ENCODE data around the gene TBATA. TPM values are rescaled to one million over a fixed set of nuclear protein-coding genes. Genes with fewer than 3 reads are reported as not detected.
A peak's percentile ranks its signal among the peaks of the same experiment; 100 is the strongest.

The TBATA gene
- total RNA-seq, 1 donor from 2014 or later: not detected

DNA sequence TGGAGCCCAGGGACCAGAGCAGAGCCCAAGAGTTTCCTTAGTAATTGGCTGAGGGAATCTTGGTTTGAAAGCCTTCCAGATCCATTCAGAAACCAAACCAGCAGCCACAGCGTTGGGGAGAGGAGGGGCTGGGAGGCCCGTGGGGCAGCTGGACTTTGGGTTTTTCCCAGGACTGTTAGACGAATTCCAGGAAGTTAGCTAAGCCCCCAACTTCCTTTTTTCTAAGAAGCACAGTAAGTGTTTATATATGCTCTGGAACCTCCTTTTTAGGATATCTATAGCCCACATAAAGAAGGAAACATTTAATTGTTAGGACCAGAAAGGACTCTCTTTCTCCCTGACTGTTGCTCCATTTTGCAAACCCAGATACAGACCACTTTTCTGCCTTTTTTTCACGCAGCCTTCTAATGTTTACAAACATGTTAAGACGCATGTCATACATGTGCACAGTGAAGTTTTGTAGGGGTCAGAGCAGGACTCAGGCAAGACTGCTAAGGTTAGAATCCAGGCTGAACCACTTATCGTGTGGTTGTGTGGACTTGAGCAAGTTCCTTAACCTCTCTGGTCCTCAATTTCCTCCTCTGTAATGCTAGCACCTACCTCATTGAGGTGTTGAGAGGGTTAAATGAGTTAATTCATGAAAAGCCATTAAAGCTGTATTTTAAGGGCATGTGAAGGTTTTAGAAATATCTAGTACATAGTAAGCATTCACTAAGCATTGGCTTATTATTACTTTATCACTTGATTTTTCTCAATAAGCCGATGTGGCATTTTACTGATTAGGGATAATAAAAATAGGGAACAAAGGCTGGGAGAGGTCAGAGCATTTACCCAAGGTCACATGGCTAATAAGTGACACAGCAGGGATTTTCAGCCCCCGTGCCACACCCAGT is 42.4 kb downstream of the TBATA start:
- peak; percentile 92 for DNase-seq

DNA sequence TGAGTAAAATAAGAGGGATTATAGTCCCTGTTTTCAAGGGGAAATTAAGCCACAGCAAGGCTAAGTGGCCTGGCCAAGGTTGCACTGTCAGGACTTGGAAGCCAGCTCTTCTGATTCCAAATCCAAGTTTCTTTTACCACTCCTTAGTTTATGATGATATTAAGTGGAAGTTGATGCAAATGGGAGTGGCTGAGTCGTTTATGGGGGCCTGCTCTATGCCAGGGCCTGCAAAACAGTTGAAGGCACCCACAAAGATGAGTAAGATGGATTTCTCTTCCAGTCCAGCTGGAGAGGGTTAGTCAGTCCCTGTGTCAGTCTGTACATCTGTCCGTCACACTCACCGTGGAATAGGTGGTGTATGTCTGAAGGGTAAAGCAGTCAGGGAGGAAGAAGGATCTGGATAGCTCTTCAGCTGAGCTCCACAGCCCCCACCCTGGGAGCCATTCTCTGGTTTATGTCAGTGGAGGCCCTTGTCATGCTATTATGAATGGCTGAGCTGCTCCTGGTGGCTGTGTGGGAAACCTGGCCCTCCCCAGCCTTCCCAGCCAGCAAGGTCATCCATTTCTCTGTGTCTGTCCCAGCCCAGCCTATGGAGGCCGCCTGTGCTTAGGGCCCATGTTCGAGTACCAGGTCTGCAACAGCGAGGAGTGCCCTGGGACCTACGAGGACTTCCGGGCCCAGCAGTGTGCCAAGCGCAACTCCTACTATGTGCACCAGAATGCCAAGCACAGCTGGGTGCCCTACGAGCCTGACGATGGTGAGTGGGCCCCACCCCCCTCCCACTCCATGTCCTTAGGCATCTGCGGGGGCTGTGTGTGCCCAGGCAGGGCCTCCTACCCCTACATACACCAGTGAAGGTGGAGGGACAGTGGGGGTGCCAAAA is 44.5 kb downstream of the TBATA start:
- DNase-seq: no peak

DNA sequence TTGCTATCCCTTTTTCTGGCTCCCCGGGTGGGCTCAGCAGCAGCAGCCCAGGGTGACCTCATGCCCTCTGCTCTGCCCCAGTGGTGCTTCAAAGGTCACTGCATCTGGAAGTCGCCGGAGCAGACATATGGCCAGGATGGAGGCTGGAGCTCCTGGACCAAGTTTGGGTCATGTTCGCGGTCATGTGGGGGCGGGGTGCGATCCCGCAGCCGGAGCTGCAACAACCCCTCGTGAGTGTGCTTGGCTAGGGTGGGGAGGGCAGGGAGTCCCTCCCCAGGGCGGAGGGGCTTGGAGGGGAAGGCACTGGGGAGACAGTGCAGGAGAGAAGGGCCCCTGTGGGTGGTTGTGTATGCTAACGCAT is 46.4 kb downstream of the TBATA start:
- DNase-seq: no peak

DNA sequence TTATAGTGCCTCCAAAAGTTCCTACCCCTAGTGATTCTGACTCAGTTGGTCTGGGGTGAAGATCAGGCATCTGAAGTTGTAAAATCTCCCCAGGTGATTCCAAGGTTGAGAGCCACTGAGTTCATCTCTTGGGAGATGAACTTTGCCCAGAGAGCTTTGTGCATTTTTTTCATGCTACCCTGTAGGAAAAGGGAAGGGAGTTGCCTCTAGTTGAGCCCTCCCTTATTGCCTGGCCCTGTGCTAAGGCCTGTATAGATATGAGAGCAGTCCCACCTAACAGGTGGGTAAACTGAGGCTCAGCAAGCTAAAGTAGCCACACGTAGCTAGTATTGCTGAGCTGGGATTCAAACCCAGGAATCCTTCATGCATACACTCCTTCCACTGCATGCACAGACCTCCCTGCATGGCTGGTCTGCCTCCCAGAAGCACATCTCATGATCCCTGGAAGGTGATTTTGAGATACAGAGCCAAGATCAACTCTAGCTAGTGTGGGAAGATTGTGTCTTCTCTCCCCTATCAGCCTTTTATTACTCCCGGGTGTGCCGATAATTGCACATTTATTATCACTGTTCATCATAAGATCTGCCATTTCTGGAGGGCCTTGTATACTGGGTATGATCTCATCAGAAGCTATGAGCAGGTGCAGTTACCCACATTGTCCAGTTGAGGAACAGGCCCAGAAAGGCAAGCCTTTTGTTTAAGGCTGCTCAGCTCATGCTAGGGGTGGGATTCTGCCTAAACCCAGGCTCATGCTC is 47.0 kb downstream of the TBATA start:
- no peak for DNase-seq

DNA sequence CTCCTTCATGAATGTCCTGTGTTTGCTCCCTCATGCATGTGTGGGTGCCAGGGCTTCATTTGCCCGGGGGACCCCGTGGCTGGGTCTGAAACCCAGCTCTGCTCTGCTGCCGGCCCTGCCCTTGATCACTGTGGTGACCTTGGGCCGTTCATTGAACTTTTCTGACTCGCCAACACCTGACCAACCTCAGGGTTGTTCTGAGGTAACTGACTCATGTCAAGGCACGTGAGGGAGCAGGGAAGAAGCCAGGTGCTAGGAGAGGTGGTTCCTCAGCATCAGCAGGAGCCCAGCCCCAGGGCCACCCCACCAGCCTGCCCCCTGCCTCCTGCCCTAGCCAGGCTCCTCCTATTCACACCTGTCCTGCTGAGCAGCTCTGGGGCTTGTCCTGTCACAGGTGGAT is 47.9 kb downstream of the TBATA start:
- no peak for DNase-seq

DNA sequence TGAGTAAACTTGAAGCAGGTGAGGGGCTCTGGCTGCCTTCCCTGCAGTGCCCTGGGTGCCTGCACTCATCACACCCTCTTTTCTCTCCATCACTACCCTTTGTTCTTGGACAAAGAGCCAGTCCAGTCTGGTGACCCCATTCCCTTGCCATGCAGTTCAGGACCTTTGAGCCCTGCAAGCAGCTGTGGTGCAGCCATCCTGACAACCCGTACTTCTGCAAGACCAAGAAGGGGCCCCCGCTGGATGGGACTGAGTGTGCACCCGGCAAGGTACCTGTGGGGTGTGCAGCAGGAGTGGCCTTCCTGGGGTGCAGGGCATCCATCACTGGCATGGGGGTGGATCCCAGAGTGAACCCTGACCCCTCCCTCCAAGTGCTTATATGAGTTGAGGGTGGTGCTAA is 48.7 kb downstream of the TBATA start:
- DNase-seq: no peak

DNA sequence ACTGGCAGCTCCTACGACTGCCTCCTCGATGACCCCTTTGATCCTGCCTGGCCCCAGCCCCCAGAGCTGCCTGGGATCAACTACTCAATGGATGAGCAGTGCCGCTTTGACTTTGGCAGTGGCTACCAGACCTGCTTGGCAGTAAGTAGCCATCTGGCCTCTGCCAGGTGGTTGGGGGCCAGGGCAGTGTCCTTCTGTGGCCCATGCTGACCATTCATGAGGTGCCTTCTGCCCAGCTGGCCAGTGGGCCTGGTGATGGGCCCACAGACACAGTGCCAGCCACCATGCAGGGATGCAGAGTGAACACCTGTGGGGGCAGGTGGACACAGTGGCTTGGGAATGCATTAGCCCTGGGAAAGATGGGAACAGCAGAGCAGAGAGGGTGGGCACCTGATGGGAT is 50.0 kb downstream of the TBATA start:
- no peak for DNase-seq

DNA sequence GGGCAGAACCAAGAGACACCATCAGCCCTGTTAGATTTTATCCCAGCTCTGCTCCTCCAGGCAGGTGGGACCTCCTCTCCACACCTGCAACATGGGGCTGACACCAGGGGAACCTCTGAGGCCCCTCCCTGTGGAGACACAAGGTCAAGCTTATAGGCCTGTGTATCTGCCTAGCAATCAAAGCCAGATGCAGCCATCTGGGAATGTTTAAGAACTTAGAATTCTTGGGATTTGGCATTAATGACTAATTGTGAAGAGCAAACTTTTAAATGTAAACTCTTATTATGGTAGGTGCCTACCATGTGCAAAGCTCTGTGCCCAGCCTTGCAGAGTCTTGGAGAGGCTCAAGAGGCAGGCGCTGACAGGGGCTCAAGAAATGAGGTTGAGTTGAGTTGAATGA is 52.1 kb downstream of the TBATA start:
- DNase-seq: no peak

DNA sequence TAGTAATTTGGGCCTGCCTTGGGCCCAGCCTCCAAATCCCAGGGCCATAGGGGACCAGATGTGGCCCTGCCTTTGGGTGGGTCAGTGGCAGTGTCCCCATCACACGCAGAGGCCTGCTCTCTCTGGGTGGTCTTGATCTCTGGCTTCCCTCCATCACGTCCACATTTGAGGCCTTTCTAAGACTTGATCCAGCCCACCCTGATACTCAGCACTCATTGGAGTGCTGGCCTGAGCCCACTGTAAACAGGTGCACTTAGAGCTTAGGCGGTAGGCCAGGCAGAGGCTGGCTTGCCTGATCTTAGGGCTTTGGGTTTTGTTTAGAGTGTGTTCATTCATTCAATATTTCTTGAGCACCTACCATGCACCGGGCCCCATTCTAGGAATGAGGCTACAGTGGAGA is 52.6 kb downstream of the TBATA start:
- DNase-seq: peak; percentile 62

DNA sequence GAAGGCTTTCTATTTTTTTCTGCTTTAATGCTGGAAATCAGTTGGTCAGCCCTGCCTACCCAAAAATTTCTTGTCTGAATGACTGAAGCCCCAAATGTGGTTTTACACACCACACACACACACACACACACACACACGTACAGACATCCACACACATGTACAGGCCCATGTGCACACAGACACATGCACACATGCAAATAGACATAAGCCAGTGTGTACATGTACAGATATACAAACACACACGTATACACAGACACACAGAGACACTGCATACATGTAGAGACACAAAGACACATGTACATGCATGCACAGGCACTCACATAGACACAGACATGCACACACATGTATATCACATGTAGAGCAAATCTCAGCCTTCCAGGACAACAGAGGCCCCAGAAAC is 54.2 kb downstream of the TBATA start:
- DNase-seq: no peak

DNA sequence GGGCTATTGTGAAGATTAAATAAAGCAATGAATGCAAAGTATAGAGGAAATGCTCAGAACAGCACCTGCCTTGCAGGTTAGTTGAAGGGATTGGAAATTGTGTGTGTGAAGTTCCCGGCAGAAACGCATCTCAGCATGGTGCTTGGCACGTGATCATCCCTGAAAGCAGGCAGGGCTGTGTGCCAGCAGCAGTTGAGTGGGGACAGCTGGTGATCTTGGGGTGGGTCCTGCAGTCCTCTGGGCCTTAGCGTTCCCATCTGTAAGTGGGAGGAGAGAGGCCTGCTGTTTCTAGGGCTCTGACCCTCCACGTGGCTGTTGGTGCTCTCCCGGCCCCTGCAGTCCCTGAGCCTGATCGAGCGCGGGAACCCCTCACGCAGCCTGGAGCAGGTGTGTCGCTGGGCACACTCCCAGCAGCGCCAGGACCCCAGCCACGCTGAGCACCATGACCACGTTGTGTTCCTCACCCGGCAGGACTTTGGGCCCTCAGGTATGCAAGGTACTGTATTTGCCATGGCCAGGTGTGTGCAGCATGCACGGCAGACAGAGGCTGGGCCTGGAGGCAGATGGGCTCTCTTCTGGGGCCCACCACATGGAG is 55.3 kb downstream of the TBATA start:
- peak; percentile 91 for DNase-seq

DNA sequence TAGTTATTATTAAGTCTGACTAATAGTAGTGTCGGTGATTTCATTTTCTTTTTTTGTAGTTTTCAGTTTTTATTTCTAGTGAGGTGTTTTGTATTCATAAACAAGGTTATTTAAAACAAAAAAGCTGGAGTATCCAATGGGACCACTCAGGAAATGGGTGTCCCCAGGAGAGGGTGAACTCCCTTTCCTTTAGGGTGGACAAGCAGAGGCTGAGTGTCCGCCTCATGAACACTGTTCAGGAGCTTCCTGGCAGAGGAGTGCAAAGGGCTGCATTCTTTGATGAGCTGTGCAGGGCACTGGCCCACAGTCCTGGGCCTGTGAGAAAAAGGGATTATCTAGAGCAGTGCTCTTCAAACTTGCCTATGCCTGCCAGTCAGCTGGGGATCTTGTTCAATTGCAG is 56.8 kb downstream of the TBATA start:
- DNase-seq: no peak

DNA sequence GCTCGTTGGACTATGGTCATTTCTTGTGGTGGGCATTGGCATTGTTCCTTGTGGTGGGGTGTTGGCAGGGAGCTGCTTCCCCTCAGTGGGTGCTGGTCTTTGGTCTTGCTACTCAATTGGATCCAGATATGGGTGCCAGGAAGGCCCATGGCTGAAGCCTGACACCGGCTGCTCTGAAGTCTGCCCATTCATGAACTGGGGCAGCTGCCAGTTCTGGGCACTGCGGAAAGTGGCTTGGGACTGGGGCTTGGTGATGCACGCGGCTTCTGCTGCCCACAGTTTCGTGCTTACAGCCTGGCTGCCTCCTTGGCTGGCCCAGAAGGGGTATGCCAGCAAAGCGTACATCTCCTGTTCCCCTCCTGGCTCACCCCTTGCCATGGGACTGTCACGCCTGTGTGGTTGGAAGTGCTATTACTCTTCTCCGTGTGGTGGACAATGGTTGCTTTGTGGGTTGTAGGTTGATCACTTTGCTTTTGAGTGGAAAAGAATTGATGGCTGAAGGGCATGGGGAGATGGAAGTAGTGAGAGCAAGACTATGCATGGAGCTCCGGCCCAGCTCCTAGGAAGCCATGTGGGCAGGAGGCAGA is 58.2 kb downstream of the TBATA start:
- DNase-seq: no peak

DNA sequence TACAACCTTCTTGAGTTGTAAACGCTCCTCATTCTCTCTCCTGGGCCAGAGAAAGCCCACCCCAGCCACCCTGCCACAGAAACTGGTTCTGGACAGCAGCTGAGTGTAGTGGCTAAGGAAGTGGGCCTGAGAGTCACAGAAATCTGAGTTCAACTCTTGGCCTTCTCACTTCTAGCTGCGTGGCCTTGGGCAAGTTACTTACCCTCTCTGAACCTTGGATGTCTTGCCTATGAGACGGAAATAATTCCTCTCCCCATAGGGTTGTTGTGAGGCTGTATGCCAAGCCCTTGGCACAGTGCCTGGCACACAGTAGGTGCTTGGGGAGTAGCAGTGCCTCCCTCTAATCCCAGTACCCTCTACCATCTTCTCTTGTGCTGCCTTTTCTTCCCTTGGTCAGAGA is 61.4 kb downstream of the TBATA start:
- no peak for DNase-seq

DNA sequence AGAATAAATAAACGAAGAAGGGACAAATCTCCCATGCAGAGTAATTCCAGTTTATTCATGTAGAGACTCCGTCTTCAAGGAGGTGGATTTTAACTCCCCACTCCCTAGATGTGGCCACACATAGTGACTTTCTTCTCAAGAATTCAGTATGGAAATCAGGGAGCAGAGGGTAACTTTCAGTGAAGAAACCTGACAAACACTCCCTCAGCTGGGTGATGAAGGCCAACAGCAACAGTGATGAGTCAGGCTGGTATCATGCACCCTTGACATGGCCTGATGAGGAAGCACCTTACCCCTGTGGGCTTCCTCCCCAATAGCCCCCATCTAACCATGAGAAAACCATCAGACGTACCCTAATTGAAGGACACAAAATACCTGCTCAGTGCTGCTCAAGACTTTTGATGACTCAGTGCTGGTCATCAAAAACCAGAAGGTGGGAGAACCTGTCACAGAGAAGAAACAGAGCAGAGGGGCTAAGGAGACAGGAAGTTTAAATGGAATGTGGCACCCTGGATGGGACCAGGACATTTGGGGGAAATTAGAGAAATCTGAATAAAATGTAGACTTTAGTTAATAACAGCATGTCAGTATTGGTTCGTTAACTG is 62.3 kb downstream of the TBATA start:
- no peak for DNase-seq

Small RNAs within 50 kb of the gene (small RNA-seq; reads per million reads assigned to genes)
- not detected for gene RPS26P40 (ENCODE audit: low replicate concordance)

Other genes with a start within 250 kb of the TBATA start
- 0.62 TPM for gene PRF1, start 182.6 kb downstream of the TBATA start, total RNA-seq
- 12.6 TPM for gene ADAMTS14, start 112.9 kb downstream of the TBATA start, total RNA-seq
- gene SGPL1, start 30.6 kb upstream of the TBATA start, total RNA-seq: 45.1 TPM
- 30.9 TPM for gene PCBD1, start 103.2 kb upstream of the TBATA start, total RNA-seq